ENCODE data around the gene NRXN3.

DNA sequence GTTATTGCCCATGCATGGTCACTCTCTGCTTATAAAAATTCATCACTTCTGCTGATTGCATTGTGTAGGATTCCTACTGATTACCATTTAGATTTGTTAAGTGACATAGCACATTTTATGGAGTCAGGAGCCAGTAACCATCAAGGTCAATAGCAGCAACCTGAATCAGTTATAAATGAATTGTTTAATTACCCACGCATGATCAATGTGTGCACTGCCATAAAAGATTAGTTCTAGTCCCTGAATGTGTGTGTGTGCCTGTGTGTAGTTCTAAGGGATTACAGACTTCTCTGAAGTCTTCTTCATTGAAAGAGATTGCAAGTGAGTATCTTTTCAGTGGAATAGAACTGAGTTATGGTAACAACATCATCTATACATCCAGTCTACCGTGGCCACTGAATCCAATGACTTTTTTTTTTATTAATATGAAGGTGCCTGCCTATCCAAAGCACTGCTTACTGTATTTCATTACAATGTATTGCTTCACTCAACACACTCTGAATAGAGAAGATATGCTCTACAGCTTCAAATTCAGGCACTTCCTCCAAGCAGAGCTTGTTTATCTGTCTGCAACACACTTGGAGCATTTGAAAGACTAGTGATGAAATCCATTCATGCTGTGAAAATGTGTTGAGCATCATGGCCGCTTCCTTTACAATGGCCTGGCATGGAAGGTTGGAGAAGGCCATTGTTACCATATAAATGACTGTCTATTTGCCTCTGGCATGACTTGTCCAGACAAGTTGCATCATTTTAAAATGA is 1659.4 kb downstream of the NRXN3 start:
- no peak for TF ChIP-seq CTCF (conservative IDR thresholded peaks at IDR 0.05; ENCODE audit: low read depth, low read length)
- TF ChIP-seq, protein P1, sequence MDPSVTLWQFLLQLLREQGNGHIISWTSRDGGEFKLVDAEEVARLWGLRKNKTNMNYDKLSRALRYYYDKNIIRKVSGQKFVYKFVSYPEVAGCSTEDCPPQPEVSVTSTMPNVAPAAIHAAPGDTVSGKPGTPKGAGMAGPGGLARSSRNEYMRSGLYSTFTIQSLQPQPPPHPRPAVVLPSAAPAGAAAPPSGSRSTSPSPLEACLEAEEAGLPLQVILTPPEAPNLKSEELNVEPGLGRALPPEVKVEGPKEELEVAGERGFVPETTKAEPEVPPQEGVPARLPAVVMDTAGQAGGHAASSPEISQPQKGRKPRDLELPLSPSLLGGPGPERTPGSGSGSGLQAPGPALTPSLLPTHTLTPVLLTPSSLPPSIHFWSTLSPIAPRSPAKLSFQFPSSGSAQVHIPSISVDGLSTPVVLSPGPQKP (IDR thresholded peaks at IDR 0.05; ENCODE audit: borderline replicate concordance, low read depth, low read length), result no peak
- TF ChIP-seq RAD21 (IDR thresholded peaks at IDR 0.05; ENCODE audit: low read length), result no peak
- no peak for TF ChIP-seq RFX5 (IDR thresholded peaks at IDR 0.05; ENCODE audit: low read depth, low read length)
- TF ChIP-seq POLR2A (IDR thresholded peaks at IDR 0.05; ENCODE audit: low read depth, low read length), result no peak
- TF ChIP-seq MAFK (IDR thresholded peaks at IDR 0.05; ENCODE audit: low read depth, low read length), result no peak
- TF ChIP-seq RCOR1 (IDR thresholded peaks at IDR 0.05; ENCODE audit: insufficient replicate concordance, low read length), result no peak
- no peak for TF ChIP-seq MXI1 (IDR thresholded peaks at IDR 0.05; ENCODE audit: borderline replicate concordance, low read depth, low read length)
- TF ChIP-seq SMC3 (IDR thresholded peaks at IDR 0.05; ENCODE audit: low read depth, low read length), result no peak
- no peak for TF ChIP-seq CEBPB (IDR thresholded peaks at IDR 0.05; ENCODE audit: low read depth, low read length)
- no peak for TF ChIP-seq BHLHE40 (IDR thresholded peaks at IDR 0.05; ENCODE audit: low read depth, low read length)

All from IMR-90 (cell line).